ENCODE measurements around the gene URB2. TPM values are rescaled to one million over a fixed set of nuclear protein-coding genes. Genes with fewer than 3 reads are reported as not detected.

The URB2 gene
- total and polyA plus RNA-seq, 2 experiments from 2014 or later, result 7.6 to 44.3 TPM

DNA sequence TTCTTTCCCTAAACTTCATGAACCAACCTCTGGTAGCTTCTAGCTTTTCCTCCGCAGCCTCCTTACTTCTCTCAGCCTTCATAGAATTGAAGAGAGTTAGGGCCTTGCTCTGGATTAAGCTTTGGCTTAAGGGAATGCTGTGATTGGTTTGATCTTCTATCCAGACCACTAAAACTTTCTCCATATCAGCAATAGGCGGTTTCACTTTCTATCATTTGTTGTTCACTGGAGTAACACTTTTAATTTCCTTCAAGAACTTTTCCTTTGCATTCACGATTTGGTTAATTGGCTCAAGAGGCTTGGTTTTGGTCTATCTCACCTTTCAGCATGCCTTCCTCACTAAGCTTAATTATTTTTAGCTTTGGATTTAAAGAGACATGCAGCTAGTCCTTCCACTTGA lies 5.1 kb downstream of the URB2 start (continued):
- TF ChIP-seq ZNF462 (CRISPR knock-in tag; IDR thresholded peaks at IDR 0.05) (no peak), POLR2AphosphoS5 (IDR thresholded peaks at IDR 0.05; ENCODE audit: low read depth) (no peak), ZNF114 (CRISPR knock-in tag; IDR thresholded peaks at IDR 0.05) (no peak), STAT1 (IDR thresholded peaks at IDR 0.05; ENCODE audit: unreplicated experiment) (no peak), EZH2 (IDR thresholded peaks at IDR 0.05; ENCODE audit: low read depth, unreplicated experiment) (no peak)
- TF ChIP-seq, protein P1, sequence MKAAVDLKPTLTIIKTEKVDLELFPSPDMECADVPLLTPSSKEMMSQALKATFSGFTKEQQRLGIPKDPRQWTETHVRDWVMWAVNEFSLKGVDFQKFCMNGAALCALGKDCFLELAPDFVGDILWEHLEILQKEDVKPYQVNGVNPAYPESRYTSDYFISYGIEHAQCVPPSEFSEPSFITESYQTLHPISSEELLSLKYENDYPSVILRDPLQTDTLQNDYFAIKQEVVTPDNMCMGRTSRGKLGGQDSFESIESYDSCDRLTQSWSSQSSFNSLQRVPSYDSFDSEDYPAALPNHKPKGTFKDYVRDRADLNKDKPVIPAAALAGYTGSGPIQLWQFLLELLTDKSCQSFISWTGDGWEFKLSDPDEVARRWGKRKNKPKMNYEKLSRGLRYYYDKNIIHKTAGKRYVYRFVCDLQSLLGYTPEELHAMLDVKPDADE (IDR thresholded peaks at IDR 0.05), result no peak
- TF ChIP-seq, protein P2, sequence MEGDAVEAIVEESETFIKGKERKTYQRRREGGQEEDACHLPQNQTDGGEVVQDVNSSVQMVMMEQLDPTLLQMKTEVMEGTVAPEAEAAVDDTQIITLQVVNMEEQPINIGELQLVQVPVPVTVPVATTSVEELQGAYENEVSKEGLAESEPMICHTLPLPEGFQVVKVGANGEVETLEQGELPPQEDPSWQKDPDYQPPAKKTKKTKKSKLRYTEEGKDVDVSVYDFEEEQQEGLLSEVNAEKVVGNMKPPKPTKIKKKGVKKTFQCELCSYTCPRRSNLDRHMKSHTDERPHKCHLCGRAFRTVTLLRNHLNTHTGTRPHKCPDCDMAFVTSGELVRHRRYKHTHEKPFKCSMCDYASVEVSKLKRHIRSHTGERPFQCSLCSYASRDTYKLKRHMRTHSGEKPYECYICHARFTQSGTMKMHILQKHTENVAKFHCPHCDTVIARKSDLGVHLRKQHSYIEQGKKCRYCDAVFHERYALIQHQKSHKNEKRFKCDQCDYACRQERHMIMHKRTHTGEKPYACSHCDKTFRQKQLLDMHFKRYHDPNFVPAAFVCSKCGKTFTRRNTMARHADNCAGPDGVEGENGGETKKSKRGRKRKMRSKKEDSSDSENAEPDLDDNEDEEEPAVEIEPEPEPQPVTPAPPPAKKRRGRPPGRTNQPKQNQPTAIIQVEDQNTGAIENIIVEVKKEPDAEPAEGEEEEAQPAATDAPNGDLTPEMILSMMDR (conservative IDR thresholded peaks at IDR 0.05; ENCODE audit: low read depth in 2 of 2), result no peak
